B cell (primary cell): ENCODE data around the gene KCNK17. TPM values are rescaled to one million over a fixed set of nuclear protein-coding genes. Genes with fewer than 3 reads are reported as not detected.

Experiments
- ATAC-seq: fragments of 200-7000 bp; cut with Tn5 transposase; one replicate; pipeline ENCODE4 v1.10.0; 2021; ENCODE audit warnings: low read depth, mild to moderate bottlenecking, moderate number of reproducible peaks, moderate library complexity
- CTCF ChIA-PET: fragments of 350-600 bp; sonication (Branson Sonifier 250); formaldehyde crosslinking; loops from one replicate; lab custom pipeline; 2021; ENCODE audit warnings: antibody characterized with exemption, inconsistent platforms; lab: Charles Lee
- POLR2A ChIA-PET: fragments of 350-600 bp; sonication (Branson Sonifier 250); formaldehyde crosslinking; loops from one replicate; lab custom pipeline; 2021; ENCODE audit warnings: antibody characterized with exemption; lab: Charles Lee
- DNase-seq: peaks from one replicate; pipeline ENCODE4 v3.0.0; 2013
- H2AFZ ChIP-seq: 2 replicates; pipeline ENCODE4 v1.6.1; 2012; ENCODE audit warnings: mild to moderate bottlenecking, low read depth, low read length; ENCODE audit not compliant: insufficient read depth, poor library complexity, severe bottlenecking
- H3K27ac ChIP-seq, 2 donors: 1 replicate in 1 of 2; 2 replicates in 1 of 2; pipeline ENCODE4 v1.5.1; 2012 to 2013; ENCODE audit warnings: low read length in 2 of 2, mild to moderate bottlenecking in 2 of 2, moderate library complexity in 1 of 2
- H3K27me3 ChIP-seq, 4 experiments: fragments of 200-600 bp in 1 of 4; sonication (generic) in 1 of 4; replicated peaks in 1 of 4; 1 replicate in 2 of 4; 2 replicates in 2 of 4; pipeline versions ENCODE4 v1.6.1 to v1.7.0; 2013 to 2016; ENCODE audit warnings: low read length in 3 of 4, mild to moderate bottlenecking in 2 of 4, mixed read lengths in 1 of 4, moderate library complexity in 1 of 4; ENCODE audit not compliant: insufficient read depth in 4 of 4, control insufficient read depth in 3 of 4; ENCODE audit errors: control extremely low read depth in 1 of 4
- H3K36me3 ChIP-seq, 2 experiments: replicated peaks in 1 of 2; 1 replicate in 1 of 2; 2 replicates in 1 of 2; pipeline versions ENCODE4 v1.6.1 to v1.7.1; 2013; ENCODE audit warnings: low read length in 1 of 2; ENCODE audit not compliant: insufficient read depth in 2 of 2, control insufficient read depth in 1 of 2; ENCODE audit errors: control extremely low read depth in 1 of 2, extremely low read depth in 1 of 2
- H3K4me1 ChIP-seq, 2 donors: fragments of 200-600 bp in 1 of 2; sonication (generic) in 1 of 2; 1 replicate in 1 of 2; 2 replicates in 1 of 2; pipeline versions ENCODE4 v1.5.1 to v1.6.1; 2013 to 2017; ENCODE audit warnings: low read length in 2 of 2; ENCODE audit not compliant: control insufficient read depth in 2 of 2, insufficient read depth in 2 of 2
- H3K4me2 ChIP-seq: replicated peaks from 2 replicates; pipeline ENCODE3; 2012; ENCODE audit warnings: mild to moderate bottlenecking, low read depth, low read length; ENCODE audit not compliant: poor library complexity, severe bottlenecking
- H3K4me3 ChIP-seq, 5 experiments: fragments of 200-600 bp in 1 of 5; sonication (generic) in 1 of 5; 1 replicate in 3 of 5; 2 replicates in 2 of 5; pipeline versions ENCODE4 v1.5.1 to v1.7.0; 2011 to 2016; ENCODE audit warnings: low read length in 4 of 5, mild to moderate bottlenecking in 4 of 5, low read depth in 2 of 5, control low read depth in 1 of 5, moderate library complexity in 1 of 5; ENCODE audit not compliant: insufficient read depth in 1 of 5; ENCODE audit errors: control extremely low read depth in 1 of 5, extremely low read depth in 1 of 5
- H3K79me2 ChIP-seq: fragments of 200-600 bp; sonication (generic); one replicate; pipeline ENCODE4 v1.6.0; 2016; ENCODE audit warnings: low read length; ENCODE audit not compliant: control insufficient read depth, insufficient read depth
- H3K9ac ChIP-seq: fragments of 200-600 bp; sonication (generic); 2 replicates; pipeline ENCODE4 v1.6.1; 2017; ENCODE audit warnings: mild to moderate bottlenecking, low read length, moderate library complexity
- H3K9me3 ChIP-seq, 3 donors: one replicate each; pipeline versions ENCODE4 v1.6.1 to v1.7.1; 2013; ENCODE audit warnings: low read length in 2 of 3; ENCODE audit not compliant: control insufficient read depth in 2 of 3, insufficient read depth in 1 of 3; ENCODE audit errors: control extremely low read depth in 1 of 3
- H4K20me1 ChIP-seq: 2 replicates; pipeline ENCODE4 v1.6.0; 2012; ENCODE audit warnings: mild to moderate bottlenecking, low read length; ENCODE audit not compliant: insufficient read depth, control insufficient read depth, poor library complexity, severe bottlenecking
- H3K27ac Mint-ChIP-seq: one replicate; pipeline ENCODE4 v1.8.0; 2021; ENCODE audit warnings: mixed read lengths
- H3K27me3 Mint-ChIP-seq: one replicate; pipeline ENCODE4 v1.8.0; 2021; ENCODE audit warnings: mixed read lengths
- H3K4me1 Mint-ChIP-seq: one replicate; pipeline ENCODE4 v1.8.0; 2021; ENCODE audit warnings: mixed read lengths
- H3K4me3 Mint-ChIP-seq: one replicate; pipeline ENCODE4 v1.8.0; 2021; ENCODE audit warnings: mixed read lengths
- H3K9me3 Mint-ChIP-seq: one replicate; pipeline ENCODE4 v1.8.0; 2022; ENCODE audit warnings: mixed read lengths; ENCODE audit not compliant: insufficient read depth
- EZH2 ChIP-seq: IDR thresholded peaks from 2 replicates; pipeline ENCODE4 v1.6.1; 2012; ENCODE audit warnings: borderline replicate concordance, low read depth, mild to moderate bottlenecking, moderate library complexity, low read length; ENCODE audit not compliant: insufficient read depth, poor library complexity, severe bottlenecking
- WGBS: methylation state at CpG from one replicate; pipeline ENCODE4 v1.1.5; 2013; ENCODE audit warnings: missing lambda C conversion rate; ENCODE audit not compliant: insufficient coverage; 5-methylcytosine and 5-hydroxymethylcytosine counted together
- intact Hi-C: fragments of 100-400 bp; cut with micrococcal nuclease; formaldehyde crosslinking; loops from one replicate; pipeline ENCODE4 v1.10.0; 2022
- polyA plus RNA-seq: library from polyadenylated mRNA; depleted of rRNA; stranded (reverse); fragments of >200 nt; gene quantifications from 2 replicates; pipeline ENCODE4 v1.2.3, GENCODE V29; 2012
- total RNA-seq, 2 donors: library from RNA; stranded (reverse); fragments of 120-200 nt in 1 of 2; gene quantifications; 1 replicate in 1 of 2; 2 replicates in 1 of 2; pipeline versions ENCODE4 v1.2.3 to v1.2.4, GENCODE V29; 2013 to 2022
- TF ChIP-seq, protein P1 (sequence below): fragments of 200-600 bp; IDR thresholded peaks from one replicate; pipeline ENCODE4 v1.8.0; 2022; ENCODE audit warnings: antibody characterized with exemption, mild to moderate bottlenecking

Gene KCNK17
- total and polyA plus RNA-seq, 2 donors (not counting 1 experiment from before 2014, with no cell fraction given) = not detected

- no peak overlapping the region for H3K27ac Mint-ChIP-seq
- no peaks in the 10 kb centered on the region for H4K20me1 ChIP-seq
- 53% methylated on average over 3 of the region's 3 CpGs for WGBS
- H3K4me1 Mint-ChIP-seq = no peaks in the 10 kb centered on the region
- H3K79me2 ChIP-seq = no peaks in the 10 kb centered on the region
- no peak overlapping the region for H3K27ac ChIP-seq
- no peak overlapping the region for H3K9ac ChIP-seq
- ATAC-seq = no peak
- H3K9me3 Mint-ChIP-seq = no peaks in the 10 kb centered on the region
- no peaks in the 10 kb centered on the region for H3K36me3 ChIP-seq
- ChIA-PET CTCF (interaction anchor here (0.7 to 3.2 kb wide), 8 partner anchors 8 to 1666 kb away, joined by 3 to 14 read pairs (median 4); no protein-coding TSS in a partner anchor), POLR2A (no interaction called here)
- peak overlapping the region; percentile 64 for H2AFZ ChIP-seq
- peaks cover 3% of the 10 kb centered on the region in 2 donors for H3K4me1 ChIP-seq
- H3K27me3 ChIP-seq = no peaks in the 10 kb centered on the region
- no peaks in the 10 kb centered on the region for H3K9me3 ChIP-seq
- DNase-seq = no peak
- H3K4me2 ChIP-seq = no peak overlapping the region
- H3K4me3 ChIP-seq = no peak overlapping the region
- H3K4me3 Mint-ChIP-seq = no peak overlapping the region
- H3K27me3 Mint-ChIP-seq = peaks cover 9% of the 10 kb centered on the region
- TF ChIP-seq, protein P1, sequence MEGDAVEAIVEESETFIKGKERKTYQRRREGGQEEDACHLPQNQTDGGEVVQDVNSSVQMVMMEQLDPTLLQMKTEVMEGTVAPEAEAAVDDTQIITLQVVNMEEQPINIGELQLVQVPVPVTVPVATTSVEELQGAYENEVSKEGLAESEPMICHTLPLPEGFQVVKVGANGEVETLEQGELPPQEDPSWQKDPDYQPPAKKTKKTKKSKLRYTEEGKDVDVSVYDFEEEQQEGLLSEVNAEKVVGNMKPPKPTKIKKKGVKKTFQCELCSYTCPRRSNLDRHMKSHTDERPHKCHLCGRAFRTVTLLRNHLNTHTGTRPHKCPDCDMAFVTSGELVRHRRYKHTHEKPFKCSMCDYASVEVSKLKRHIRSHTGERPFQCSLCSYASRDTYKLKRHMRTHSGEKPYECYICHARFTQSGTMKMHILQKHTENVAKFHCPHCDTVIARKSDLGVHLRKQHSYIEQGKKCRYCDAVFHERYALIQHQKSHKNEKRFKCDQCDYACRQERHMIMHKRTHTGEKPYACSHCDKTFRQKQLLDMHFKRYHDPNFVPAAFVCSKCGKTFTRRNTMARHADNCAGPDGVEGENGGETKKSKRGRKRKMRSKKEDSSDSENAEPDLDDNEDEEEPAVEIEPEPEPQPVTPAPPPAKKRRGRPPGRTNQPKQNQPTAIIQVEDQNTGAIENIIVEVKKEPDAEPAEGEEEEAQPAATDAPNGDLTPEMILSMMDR = no peak
- no peak for TF ChIP-seq EZH2
- intact Hi-C loops = loop anchor here (5.0 kb wide), 3 partner anchors 530 to 1665 kb away; no protein-coding TSS in a partner anchor
These were observed 48.3 kb upstream of the KCNK17 start for GRCh38 chr6:39362487-39362865.

DNA sequence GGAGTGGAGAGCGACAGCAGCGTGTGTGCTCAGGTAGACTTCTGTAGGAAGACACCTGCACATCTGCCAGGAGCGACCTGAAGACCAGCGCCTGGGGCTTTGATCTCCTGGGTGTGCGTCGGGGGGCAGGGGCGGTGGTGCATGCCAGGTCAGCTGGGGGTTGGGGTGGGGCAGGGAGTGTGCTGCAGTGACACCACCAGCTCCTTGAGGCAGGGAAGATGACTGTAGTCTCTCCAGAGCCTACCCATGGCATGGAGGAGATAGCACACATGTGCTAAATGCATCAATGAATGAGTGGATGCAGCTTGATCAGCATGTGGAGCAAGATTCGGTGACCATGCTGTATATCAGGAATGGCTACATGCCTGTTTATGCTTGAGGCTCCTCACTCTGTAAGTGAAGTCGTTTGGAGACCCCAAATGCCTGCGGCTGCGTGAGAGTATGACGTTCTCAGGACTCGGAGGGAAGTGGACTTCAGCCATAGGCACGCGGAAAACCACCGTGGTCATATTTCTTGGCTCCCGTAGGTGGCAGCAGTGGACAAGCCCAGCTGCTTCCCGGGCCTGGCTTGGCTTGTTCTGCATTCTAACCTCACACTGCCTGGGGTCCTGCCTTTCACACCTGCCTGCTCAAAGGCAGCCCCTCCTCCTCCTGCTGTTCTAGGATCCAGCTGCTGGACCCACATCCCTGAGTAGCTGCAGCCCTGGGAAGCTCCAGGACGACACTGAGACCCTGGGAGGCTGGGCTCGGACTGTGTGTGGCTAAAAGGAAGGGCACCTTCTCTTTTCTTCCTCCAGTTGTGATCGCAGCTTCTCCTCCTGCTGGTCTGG lies 47.7 kb upstream of the KCNK17 start:
- Histone ChIP-seq H3K79me2 (no peaks in the 10 kb centered on the region), H3K4me2 (peak overlapping the region; percentile 21), H3K27me3 (no peaks in the 10 kb centered on the region), H2AFZ (peak overlapping the region; percentile 64), H3K4me1 (peaks cover 3% of the 10 kb centered on the region in 2 donors), H3K27ac (no peak overlapping the region), H3K4me3 (no peak overlapping the region), H3K36me3 (no peaks in the 10 kb centered on the region), H3K9ac (no peak overlapping the region), H3K9me3 (no peaks in the 10 kb centered on the region), H4K20me1 (no peaks in the 10 kb centered on the region)
- TF ChIP-seq EZH2 = no peak
- TF ChIP-seq, protein P1 = peak; percentile 83
- H3K4me1 Mint-ChIP-seq = no peaks in the 10 kb centered on the region
- intact Hi-C loops = loop anchor here (5.0 kb wide), 3 partner anchors 530 to 1665 kb away; no protein-coding TSS in a partner anchor
- peaks cover 13% of the 10 kb centered on the region for H3K27me3 Mint-ChIP-seq
- no peaks in the 10 kb centered on the region for H3K9me3 Mint-ChIP-seq
- no peak overlapping the region for H3K4me3 Mint-ChIP-seq
- DNase-seq (peak; percentile 67), ATAC-seq (peak; percentile 63)
- ChIA-PET CTCF (interaction anchor here (0.7 to 3.2 kb wide), 8 partner anchors 9 to 1666 kb away, joined by 3 to 14 read pairs (median 4); no protein-coding TSS in a partner anchor), POLR2A (no interaction called here)
- WGBS = 38% methylated on average over 20 of the region's 21 CpGs
- H3K27ac Mint-ChIP-seq = no peak overlapping the region
